NCI-H2171 treated with DMSO at 0.1 percent for 48 hours (cell line): Measurements from ENCODE around the gene ZNF70.

Experiments
- DNase-seq: peaks from one replicate; lab custom pipeline; 2025; lab: John Stamatoyannopoulos, UW

The ZNF70 gene

DNA sequence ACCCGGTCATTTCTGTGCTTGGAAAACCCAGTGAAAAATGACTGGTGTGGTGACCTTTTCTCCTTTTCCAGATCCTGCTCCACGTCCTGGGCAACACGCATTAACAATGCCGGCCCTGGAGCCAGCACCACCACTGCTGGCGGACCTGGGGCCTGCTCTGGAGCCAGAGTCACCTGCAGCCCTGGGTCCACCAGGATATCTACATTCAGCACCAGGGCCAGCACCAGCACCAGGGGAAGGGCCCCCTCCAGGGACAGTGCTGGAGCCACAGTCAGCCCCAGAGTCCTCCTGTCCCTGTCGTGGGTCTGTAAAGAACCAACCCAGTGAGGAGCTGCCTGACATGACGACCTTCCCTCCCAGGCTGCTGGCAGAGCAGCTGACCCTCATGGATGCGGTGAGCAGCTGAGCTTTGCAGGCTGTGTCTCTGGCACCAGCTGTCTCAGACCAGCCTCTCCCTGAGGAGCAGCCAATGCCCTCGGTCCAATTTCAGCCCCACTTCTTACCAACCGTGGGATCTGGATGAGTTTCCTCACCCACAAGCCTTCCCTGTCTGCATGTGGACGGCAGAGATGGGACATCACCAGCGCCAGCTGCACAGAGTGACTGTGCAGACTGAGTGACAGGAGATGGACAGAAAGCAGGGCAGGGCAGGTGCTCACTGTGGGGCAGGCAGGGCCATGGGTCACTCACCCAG lies 58.2 kb downstream of the ZNF70 start:
- DNase-seq = no peak

DNA sequence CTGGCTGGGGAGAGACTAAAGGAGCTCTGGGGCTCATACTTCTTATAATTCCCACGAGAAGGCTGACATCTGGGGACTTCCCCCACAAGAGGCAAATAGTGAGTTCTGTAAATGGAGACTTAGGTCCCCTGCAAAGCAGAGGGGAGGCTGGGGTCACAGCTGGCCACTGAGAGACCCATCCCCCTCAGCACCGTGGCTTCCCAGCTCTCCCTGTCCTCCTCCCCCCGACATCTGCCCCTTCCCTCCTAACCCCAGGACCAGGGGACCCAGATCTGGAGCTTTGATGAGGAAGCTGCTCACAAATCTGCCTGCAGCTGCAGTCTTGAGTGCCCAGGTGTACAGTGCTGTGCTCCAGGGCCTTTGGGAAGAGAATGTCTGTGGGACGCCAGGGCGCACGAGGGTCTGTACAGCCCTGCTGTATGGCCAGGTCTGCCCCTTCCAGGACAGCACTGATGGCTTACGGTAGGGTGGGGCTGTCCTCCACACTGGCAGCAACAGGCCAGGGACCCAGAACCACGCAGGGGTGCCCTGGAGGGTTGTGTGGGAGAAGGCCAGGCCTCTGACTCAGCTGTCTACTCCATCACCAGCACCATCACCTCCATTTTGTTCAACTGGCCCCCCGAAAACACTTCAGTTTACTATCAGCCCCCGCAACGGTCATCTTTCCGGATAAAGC lies 59.0 kb downstream of the ZNF70 start:
- DNase-seq = no peak

GRCh38 chr22:23690713-23691112 lies 60.2 kb downstream of the ZNF70 start, which contains the start of gene RGL4:
Gene RGL4 (plus strand): TSS chr22:23691013. CDS start chr22:23692031, 1,018 bp downstream.
- no peak for DNase-seq

DNA sequence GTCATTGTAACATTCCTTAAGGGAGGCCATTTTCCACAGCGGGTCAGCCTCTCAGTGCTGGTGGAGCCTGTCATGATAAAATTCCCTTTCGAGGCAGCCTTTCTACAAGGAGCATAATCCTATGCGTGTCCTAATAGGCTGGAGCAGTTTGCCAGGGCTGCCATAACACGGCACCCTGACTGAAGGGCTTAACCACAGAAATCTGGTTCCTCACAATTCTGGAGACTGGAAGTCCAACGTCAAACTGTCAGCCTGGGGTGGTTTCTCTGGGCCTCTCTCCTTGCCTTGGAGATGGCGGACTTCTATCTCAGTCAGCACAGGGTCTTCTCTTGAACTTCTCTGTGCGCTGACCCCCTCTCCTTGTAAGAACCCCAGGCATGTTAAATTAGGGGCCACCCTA lies 61.5 kb downstream of the ZNF70 start:
- no peak for DNase-seq
